ENCODE results near the gene MBD6.

DNA sequence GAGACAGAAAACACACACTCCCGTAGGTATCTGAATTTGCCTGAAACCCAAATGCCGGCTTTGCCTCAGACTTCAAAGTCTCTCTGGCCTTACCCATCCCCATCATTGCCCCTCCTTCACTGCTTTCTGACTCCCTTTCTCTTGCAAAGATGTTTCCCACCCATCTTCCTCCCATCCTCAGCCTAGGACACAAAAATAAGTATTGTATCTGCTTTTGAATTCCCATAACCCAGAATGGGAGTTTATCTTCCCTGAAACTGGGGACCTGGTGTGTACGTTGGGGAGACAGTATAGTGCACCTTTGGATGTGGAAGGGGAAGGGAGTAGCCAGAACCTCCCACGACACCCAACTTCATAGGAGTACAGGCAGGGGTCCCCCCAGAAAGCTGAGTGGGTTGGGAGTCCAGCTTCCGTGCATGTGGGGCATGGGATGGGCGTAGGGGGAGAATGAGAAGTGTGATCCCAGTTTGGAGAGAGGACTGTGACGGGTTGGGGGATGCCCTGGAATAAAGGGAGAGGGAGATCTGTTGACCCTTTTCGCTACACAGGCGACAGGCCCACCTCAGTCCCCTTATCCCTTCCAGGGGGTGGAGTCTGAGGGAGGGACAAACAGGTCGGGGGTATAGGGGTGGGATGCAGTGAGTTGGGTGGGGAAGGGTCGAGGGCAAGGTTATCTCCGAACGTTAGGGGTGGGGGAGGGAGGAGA is 26.7 kb downstream of the MBD6 start:
- no peak for TF ChIP-seq YY1 (IDR thresholded peaks at IDR 0.05; ENCODE audit: insufficient read depth, insufficient read length)
- TF ChIP-seq ZNF274 (IDR thresholded peaks at IDR 0.05; ENCODE audit: low read depth, low read length): no peak
